GM19452 (cell line): Measurements from ENCODE around the gene IFT88.

Experiments used
- ATAC-seq: cut with Tn5 transposase; IDR thresholded peaks from one replicate; pipeline ENCODE4 v1.9.1; 2021; ENCODE audit not compliant: unreplicated experiment

The IFT88 gene

DNA sequence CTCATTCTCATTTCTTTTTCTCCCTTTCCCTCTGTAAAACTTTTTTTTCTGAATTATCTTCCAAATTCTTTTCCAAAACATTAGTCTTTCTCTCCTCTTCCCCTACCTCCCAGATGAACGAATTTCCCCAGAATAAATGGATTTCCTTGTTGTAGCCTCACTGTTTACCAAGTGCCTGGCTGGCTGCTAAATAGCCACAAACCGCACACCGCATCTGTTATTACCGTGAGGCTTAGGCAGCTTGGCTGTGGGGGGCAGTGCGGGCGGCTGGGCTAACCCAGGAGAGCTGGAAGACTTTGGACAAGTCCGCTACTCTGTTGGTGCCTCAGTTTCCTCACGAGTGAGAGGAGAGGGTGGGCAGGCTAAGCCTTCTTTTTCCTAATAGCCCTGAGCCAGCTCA, 147.2 kb downstream of the IFT88 start:
- ATAC-seq, result no peak

DNA sequence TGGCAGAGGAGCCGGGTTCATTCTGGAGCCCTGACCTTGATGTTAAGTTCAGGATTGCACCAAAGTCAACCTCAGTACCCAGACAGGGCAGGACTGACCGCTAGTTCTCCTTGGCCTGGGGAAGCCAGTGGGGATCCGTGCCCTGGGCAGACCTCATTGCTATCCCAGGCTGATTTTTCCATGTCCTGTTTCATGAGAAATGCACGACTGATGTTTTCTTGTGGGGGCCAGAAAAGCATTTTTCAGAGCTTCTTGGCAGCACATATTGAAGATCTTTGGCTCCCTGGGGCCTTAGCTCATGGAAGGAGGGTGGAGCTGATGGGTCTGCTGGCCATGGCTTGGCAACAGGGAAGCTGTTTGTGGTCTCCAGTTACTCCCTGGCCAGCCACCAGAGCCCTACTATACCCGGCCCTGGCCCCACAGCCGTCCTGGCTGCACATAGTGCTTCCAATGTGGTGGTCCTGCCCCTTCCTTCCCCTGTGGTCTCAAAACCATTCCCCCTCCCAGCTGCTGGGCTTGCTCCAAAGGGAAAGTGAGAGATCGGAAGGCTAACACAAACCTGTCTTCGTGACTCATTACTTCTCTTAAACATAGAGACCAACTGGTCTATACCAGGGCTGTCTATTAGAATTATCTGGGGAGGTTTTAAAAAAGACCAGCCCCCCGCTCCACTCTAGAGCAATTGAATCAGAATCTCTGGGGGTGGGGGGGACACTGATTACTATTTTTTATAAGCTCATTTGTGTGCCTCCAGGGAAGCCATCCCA, 147.8 kb downstream of the IFT88 start:
- ATAC-seq, result no peak

DNA sequence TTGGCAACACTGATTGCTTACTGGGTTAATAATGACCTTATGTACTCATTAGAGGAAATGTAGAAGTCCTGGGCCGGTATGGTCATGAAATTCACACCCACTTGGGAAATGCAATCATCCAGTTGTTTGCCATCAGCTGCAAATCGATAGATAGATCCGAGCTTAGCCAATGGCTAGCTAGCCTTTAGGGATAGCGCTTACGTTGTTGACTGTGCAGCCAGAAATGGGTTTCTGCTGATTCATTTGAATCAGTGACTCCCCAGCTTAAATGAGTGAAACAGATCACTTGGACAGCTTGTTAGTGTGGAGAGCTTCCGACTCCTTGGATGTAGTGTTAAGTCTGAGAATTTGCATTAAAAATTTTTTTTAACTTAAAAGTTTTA, 148.4 kb downstream of the IFT88 start:
- ATAC-seq, result no peak

DNA sequence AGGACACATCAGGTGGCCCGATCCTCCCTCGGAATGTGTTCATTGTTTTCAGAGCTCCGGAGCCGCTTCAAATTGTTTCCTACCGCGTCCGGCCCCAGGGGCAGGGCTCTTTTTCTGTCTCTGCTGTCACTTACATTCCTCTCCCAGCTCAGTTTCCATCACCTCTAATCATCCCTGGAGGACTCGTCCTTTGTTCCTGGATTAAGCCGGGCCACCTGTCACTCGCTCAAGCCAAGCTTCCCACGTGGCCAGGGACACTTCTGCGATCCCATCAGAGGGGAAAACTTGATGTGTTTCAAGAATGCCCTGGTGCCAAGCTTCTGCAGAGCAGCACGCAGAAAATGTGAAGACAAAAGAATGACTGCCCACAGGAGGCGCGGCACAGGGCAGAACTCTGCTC, 150.0 kb downstream of the IFT88 start:
- no peak for ATAC-seq

DNA sequence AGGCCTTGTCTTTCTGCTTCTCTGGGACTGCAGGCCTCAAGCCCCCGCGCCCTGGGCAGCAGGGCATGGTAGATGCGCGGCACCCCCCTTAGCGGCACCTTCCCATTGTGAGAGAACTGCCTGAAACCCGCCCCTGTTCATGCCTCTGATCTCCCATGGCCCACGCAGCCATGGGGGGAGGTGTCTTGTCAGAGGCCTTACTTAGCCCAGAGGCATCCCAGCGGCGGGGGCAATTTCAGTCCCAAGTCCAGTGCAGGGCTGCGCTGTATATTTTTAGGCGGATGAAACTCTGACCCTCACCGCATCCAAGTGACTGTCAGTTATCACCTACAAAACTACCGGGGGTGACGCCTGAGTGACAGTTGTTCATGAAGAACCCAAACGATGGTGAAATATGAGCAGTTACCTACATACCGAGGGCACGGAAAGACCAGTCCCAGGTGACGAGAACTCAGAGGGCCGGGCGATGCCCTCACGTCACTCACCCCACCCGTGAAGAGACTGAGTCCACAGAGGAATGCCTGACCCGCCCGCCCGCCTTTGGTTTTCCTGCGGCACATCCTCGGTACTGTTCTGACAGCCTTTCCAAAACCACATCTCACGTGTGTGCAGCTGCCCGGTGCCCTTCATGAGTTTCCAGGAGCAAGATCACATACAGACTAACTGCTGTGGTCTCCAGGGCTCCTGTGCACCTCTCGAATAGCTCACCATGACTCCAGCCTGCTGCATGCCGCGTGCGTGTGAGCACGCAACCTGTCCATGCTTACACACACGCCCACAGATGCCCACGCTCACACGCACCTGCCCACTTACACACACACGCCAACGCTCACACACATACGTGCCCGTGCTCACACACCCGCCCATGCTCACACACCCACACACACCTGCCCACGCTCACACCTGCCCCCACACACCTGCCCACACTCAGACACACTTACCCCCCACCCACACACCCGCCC, 150.9 kb downstream of the IFT88 start:
- no peak for ATAC-seq

DNA sequence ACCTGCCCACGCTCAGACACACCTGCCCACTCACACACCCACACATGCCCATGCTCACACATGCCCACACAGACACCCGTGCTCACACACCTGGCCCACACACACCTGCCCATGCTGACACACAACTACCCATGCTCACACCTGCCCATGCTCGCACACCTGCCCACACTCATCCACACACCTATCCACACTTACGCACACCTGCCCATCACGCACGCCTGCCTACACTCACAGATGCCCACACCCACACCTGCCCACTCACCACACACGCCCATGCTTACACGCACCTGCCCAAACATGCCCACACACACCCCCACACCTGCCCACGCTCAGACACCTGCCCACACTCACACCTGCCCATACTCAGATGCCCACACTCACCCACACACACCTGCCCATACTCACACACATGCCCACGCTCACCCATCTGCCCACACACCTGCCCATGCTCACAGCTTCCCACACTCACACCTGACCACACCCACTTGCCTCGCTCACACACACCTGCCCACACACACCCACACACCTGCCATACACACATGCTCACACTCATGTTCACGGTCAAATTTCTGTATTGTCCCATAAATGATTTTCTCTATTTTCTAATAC, 152.1 kb downstream of the IFT88 start:
- ATAC-seq, result no peak

DNA sequence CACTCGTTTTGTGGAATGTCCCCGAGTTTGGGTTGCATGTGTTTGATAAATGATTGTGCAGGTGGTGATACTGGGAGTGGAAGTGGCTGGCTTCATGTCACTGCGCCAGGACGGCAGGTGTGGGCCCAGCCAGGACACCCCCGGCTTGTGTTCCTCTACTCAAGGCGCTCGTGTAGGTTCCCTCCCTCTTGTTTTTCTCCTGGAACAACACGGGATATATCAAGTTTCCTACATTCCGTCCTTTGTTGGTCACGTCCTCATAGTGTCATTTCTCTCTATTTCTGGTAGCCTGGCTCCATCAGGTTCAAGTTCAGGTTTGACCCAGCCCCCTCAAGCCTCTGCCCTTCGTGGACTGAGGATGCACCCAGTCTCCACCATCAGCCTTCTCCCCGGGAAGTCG, 152.8 kb downstream of the IFT88 start:
- ATAC-seq, result no peak

DNA sequence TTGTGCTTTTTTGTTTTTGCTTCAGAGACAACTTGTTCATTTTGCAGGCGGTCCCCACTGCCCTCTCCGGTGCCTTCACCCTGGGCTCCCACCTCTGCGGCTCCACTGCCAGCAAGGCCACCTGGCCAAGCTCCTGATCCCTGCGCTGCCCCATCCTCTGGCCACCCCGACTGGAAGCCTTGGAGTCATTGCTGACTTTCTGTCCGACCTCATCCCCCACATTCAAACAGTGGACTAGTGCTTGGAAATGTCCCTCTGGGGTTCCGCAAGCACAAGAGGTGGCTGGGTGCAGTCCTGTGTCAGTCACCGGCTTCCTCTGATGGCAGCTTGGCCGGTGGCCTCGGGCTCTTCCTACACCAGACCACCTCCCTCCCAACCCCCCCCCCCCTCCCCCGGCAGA, 153.5 kb downstream of the IFT88 start:
- no peak for ATAC-seq

DNA sequence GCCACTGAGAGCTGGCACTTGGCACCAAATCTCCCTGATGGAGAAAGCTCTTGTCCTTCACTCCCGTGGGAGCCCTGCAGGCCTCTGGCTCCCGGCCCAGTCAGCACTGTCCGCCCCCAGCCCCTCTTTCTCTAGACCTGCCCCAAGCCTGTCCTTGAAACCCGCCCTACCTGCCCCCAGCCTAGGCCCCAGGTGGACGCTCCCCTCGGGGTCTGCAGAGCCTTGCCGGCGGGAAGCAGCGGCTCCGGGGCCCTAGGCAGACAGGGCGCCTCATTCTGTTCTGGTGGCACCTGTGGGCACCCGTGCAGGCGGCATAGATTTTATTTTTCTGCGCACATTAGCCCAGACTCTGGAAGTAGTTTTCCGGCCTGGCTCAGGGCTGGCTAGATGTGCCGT, 154.1 kb downstream of the IFT88 start:
- no peak for ATAC-seq

DNA sequence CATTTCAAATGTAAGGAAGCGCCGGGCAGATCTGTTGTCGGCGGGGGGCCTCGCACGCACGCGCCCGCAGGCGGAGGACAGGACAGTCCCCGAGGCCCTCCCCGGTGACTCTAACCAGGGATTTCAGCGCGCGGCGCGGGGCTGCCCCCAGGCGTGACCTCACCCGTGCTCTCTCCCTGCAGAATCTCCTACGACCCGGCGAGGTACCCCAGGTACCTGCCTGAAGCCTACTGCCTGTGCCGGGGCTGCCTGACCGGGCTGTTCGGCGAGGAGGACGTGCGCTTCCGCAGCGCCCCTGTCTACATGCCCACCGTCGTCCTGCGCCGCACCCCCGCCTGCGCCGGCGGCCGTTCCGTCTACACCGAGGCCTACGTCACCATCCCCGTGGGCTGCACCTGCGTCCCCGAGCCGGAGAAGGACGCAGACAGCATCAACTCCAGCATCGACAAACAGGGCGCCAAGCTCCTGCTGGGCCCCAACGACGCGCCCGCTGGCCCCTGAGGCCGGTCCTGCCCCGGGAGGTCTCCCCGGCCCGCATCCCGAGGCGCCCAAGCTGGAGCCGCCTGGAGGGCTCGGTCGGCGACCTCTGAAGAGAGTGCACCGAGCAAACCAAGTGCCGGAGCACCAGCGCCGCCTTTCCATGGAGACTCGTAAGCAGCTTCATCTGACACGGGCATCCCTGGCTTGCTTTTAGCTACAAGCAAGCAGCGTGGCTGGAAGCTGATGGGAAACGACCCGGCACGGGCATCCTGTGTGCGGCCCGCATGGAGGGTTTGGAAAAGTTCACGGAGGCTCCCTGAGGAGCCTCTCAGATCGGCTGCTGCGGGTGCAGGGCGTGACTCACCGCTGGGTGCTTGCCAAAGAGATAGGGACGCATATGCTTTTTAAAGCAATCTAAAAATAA, 154.7 kb downstream of the IFT88 start:
- no peak for ATAC-seq

DNA sequence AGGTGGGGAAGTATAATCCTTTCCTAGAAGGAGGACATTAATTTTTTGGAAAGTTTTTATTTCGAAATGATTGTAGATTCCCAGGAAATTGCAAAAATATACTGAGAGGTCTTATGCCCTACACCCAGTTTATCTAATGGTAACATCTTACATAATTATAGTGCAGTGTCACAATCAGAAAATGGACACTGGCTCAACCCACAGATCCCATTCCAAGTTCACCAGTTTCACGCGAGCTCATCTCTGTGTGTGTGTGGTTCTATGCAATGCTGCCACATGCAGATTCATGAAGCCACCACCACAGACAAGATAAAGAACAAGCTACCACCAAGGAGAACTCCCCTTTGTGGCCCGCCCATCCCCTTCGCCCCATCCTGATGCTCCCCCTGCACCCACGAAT, 160.9 kb downstream of the IFT88 start:
- ATAC-seq, result no peak

DNA sequence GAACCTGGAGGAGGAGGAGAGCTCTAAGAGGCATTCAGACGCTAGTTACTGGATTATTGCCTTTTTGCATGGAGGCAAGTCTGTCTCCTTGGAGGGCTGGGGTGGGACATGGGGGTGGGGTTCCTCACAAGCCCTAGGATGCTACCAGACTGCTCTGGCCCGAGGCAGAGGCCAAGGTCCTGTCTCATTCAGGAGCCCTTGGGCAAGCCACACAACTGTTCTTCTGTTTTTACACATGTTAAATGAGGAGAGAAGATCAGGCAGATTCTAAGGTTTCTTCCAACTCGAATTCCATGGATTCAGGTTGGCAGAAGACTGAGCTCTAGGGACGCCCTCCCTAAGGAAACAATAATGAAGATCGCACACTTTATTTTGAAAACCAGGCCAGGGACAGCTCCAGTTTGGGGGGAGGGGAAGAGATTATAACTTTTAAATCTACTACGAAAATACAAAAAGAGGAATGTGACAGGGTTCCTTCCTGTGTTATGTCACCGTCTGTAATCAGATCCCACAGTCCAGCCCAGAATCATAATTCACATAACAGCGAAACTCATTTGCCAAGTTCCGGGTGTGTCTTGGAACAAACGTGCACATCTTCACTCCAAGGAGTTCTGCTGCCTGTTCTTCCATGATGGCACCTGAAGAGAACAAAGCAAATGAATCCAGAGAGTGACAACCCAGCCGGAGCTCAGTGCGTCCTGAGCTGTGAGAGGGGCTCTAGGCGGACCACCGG, 161.8 kb downstream of the IFT88 start:
- ATAC-seq, result no peak

DNA sequence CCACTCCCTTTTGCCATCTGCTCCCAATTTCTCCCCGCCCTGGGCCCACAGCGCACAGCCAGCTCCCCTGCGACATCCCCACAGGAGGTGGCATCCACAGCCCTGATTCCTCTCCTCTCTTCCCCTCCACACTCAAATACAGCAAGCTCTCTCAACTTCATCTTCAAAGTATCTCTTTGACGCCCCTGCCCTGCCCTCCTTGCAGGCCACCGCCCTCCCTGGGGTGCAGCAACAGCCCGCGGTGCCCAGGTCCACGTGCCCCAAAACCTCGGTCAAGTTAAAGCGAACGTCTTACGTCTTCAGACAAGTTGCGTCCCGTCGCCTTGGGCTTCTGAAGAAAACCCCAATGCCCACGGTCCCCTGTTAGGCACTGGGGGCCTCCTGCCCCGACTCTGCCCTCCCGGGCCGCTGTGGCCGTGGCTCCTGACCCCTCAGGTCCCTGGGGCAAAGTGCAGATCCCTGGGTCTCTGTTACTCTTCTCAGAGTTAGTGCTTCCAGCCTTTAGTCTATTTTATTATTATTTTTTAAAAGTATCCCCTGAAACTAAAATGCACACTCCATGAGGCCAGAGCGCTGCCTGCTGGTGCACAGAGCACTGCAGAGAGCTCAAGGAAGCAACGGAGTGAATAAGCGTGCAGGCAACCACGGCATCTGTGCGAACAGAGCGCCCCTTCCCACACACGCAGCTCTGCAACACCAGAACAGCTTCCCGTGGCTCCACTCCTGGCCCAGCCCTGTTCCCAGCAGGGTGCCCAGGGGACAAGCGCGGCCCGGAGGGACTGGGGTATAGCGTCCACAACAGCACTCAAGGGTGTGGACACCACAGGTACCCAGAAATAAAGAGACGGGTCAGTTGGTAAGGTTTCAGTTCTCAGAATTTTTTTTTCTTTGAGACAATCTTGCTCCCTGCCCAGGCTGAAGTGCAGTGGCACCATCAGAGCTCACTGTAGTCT, 163.0 kb downstream of the IFT88 start:
- ATAC-seq, result no peak

DNA sequence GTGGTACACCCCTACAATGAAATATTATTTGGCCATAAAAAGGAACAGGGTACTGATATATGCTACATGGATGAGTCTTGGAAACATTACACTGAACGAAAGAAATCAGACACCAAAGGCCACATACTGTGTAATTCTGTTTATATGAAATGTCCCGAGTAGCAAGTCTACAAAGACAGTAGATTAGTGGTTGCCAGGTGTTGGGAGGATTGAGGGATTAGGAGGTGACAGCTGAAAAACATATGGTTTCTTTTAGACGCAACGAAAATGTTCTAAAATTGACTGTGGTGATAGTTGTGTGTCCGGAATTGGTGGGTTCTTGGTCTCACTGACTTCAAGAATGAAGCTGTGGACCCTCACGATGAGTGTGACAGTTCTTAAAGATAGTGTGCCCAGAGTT, 171.7 kb downstream of the IFT88 start:
- no peak for ATAC-seq

DNA sequence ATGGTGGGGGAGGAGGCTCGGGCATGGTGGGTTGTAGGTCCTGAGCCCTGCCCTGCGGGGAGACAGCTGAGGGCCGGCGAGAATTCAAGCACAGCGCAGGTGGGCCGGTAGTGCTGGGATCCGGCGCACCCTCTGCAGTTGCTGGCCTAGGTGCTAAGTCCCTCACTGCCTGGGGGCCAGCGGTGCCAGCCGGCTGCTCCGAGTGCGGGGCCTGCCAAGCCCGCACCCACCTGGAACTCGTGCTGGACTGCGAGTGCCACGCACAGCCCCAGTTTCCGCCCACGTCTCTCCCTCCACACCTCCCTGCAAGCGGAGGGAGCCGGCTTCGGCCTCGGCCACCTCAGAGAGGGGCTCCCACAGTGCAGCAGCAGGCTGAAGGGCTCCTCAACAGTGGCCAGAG, 173.1 kb downstream of the IFT88 start:
- no peak for ATAC-seq
